ENCODE measurements around the gene SERPINB6.

DNA sequence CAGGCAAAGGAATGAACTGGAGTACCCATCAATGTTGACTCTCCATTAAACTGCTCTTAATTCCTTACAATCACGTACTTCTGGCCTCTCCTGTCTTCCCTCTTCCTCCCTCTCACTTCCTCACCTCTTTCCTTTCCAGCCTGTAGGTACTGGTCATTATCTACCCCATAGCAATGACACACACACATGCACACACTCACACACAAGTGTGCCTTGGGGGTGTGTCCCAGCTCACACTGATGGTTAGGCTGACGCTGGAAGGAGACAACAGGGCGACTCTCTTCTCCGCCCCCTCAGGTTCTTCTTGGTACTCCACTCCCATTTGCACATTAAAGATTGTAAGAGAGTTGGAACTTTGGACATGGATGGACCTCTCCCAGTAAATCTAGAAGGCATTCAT, 54.3 kb downstream of the SERPINB6 start:
- TF ChIP-seq, protein P1, sequence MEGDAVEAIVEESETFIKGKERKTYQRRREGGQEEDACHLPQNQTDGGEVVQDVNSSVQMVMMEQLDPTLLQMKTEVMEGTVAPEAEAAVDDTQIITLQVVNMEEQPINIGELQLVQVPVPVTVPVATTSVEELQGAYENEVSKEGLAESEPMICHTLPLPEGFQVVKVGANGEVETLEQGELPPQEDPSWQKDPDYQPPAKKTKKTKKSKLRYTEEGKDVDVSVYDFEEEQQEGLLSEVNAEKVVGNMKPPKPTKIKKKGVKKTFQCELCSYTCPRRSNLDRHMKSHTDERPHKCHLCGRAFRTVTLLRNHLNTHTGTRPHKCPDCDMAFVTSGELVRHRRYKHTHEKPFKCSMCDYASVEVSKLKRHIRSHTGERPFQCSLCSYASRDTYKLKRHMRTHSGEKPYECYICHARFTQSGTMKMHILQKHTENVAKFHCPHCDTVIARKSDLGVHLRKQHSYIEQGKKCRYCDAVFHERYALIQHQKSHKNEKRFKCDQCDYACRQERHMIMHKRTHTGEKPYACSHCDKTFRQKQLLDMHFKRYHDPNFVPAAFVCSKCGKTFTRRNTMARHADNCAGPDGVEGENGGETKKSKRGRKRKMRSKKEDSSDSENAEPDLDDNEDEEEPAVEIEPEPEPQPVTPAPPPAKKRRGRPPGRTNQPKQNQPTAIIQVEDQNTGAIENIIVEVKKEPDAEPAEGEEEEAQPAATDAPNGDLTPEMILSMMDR (IDR thresholded peaks at IDR 0.05), result no peak
- TF ChIP-seq POLR2AphosphoS5 (IDR thresholded peaks at IDR 0.05; ENCODE audit: low read depth, low read length) (no peak), TCF7L2 (IDR thresholded peaks at IDR 0.05; ENCODE audit: low read depth, low read length) (no peak), SIN3A (IDR thresholded peaks at IDR 0.05; ENCODE audit: borderline replicate concordance, insufficient read depth, low read depth, low read length) (no peak)
